Muscle of arm (tissue), 12 donors: ENCODE measurements around the gene NAE1. TPM values are rescaled to one million over a fixed set of nuclear protein-coding genes. Genes with fewer than 3 reads are reported as not detected.
"Not testable (repeated sequence)": the region's sequence is repeated elsewhere in the genome, so short reads cannot be mapped to it uniquely, and the experiment has no call there.

ENCODE experiments used
- DNase-seq: peaks from one replicate; pipeline ENCODE4 v3.0.0-alpha.2; 2013
- polyA plus RNA-seq, 12 donors: library from polyadenylated mRNA; unstranded; fragments of 120-200 nt; gene quantifications; one replicate each; pipeline ENCODE4 v1.2.1, GENCODE V29; 2013; ENCODE audit not compliant: insufficient read length in 12 of 12

The NAE1 gene
- polyA plus RNA-seq, 12 donors, result 22.1 to 58.2 (median 45.9) TPM; not detected in 1

GRCh38 chr16:66814734-66815133, 16.0 kb downstream of the NAE1 start:
- no peak for DNase-seq

GRCh38 chr16:66811043-66811442, 19.7 kb downstream of the NAE1 start:
- no peak for DNase-seq

- no peak for DNase-seq
Observed at GRCh38 chr16:66810391-66810790, 20.4 kb downstream of the NAE1 start.

- DNase-seq, result no peak
Observed at GRCh38 chr16:66809765-66810164, 21.0 kb downstream of the NAE1 start.

GRCh38 chr16:66802159-66802558, 28.6 kb downstream of the NAE1 start:
- DNase-seq, result no peak

GRCh38 chr16:66801320-66802105, 29.3 kb downstream of the NAE1 start, which contains the start of gene TERB1:
TSS of gene TERB1 (minus strand) at chr16:66801584. CDS start at chr16:66796798, 4,786 bp downstream.
- DNase-seq, result no peak

- no peak for DNase-seq
Observed at GRCh38 chr16:66800856-66801255, 29.9 kb downstream of the NAE1 start.

GRCh38 chr16:66798161-66798560, 32.6 kb downstream of the NAE1 start:
- no peak for DNase-seq

GRCh38 chr16:66793984-66794383, 36.8 kb downstream of the NAE1 start:
- not testable (repeated sequence) for DNase-seq

GRCh38 chr16:66790130-66790733, 40.5 kb downstream of the NAE1 start:
- no peak for DNase-seq

GRCh38 chr16:66787427-66787826, 43.3 kb downstream of the NAE1 start:
- no peak for DNase-seq

- DNase-seq, result no peak
Observed at GRCh38 chr16:66786551-66786950, 44.2 kb downstream of the NAE1 start.

- DNase-seq, result no peak
Observed at GRCh38 chr16:66776457-66776856, 54.3 kb downstream of the NAE1 start.

- no peak for DNase-seq
Observed at GRCh38 chr16:66774981-66775380, 55.8 kb downstream of the NAE1 start.

- no peak for DNase-seq
Observed at GRCh38 chr16:66758086-66758485, 72.7 kb downstream of the NAE1 start.

GRCh38 chr16:66754819-66755218, 76.0 kb downstream of the NAE1 start:
- no peak for DNase-seq

GRCh38 chr16:66754211-66754610, 76.6 kb downstream of the NAE1 start:
- DNase-seq, result no peak

GRCh38 chr16:66752958-66753357, 77.8 kb downstream of the NAE1 start:
- no peak for DNase-seq

Other genes with a start within 250 kb of the NAE1 start
- 100 to 1,000 TPM in 1 of 12 donors, 10 to 100 TPM in 10, not detected in 1; 46.8 to 105 (median 55.4) TPM for gene CMTM3, start 226.3 kb downstream of the NAE1 start, polyA plus RNA-seq
- 10 to 100 TPM in 8 of 12 donors, 1 to 10 TPM in 3, not detected in 1; 8.4 to 18.7 (median 11.0) TPM for gene CMTM4, start 134.2 kb downstream of the NAE1 start, polyA plus RNA-seq
- gene DYNC1LI2, start 79.4 kb downstream of the NAE1 start, polyA plus RNA-seq, result 100 to 1,000 TPM in 5 of 12 donors, 10 to 100 TPM in 6, not detected in 1; 71.3 to 129 (median 97.6) TPM
- gene TERB1, start 29.4 kb downstream of the NAE1 start, polyA plus RNA-seq, result not detected
- 10 to 100 TPM in 1 of 12 donors, not detected in 11; 16.6 TPM for gene CA7, start 13.4 kb upstream of the NAE1 start, polyA plus RNA-seq
- gene PDP2, start 49.5 kb upstream of the NAE1 start, polyA plus RNA-seq, result 1 to 10 TPM in 11 of 12 donors, not detected in 1; 2.2 to 8.6 (median 2.9) TPM
- 1 to 10 TPM in 1 of 12 donors, under 1 TPM in 7, not detected in 4; 0.12 to 1.2 (median 0.16) TPM for gene CDH16, start 87.9 kb upstream of the NAE1 start, polyA plus RNA-seq
- gene RRAD, start 94.6 kb upstream of the NAE1 start, polyA plus RNA-seq, result 10 to 100 TPM in 1 of 12 donors, 1 to 10 TPM in 10, not detected in 1; 2.8 to 15.8 (median 4.8) TPM
- 10 to 100 TPM in 11 of 12 donors, not detected in 1; 33.1 to 88.0 (median 78.6) TPM for gene CIAO2B, start 103.4 kb upstream of the NAE1 start, polyA plus RNA-seq
- gene CES2, start 104.5 kb upstream of the NAE1 start, polyA plus RNA-seq, result 10 to 100 TPM in 11 of 12 donors, not detected in 1; 22.3 to 46.3 (median 29.1) TPM
- under 1 TPM in 10 of 12 donors, not detected in 2; 0.20 to 0.60 (median 0.39) TPM for gene CES3, start 130.3 kb upstream of the NAE1 start, polyA plus RNA-seq
- gene CES4A, start 157.6 kb upstream of the NAE1 start, polyA plus RNA-seq, result 10 to 100 TPM in 1 of 12 donors, 1 to 10 TPM in 9, not detected in 2; 1.5 to 14.7 (median 2.5) TPM
- 10 to 100 TPM in 11 of 12 donors, not detected in 1; 35.5 to 56.0 (median 42.3) TPM for gene CBFB, start 198.2 kb upstream of the NAE1 start, polyA plus RNA-seq